ENCODE measurements around the gene MCU. TPM values are rescaled to one million over a fixed set of nuclear protein-coding genes. Genes with fewer than 3 reads are reported as not detected.
"Not testable (repeated sequence)": the region's sequence is repeated elsewhere in the genome, so short reads cannot be mapped to it uniquely, and the experiment has no call there.

MCU gene
- total and polyA plus RNA-seq, 9 donors: 81.9 to 135 (median 113) TPM

- Histone ChIP-seq H3K4me1 (ENCODE audit: control insufficient read depth, insufficient read depth, low read length) (no peaks in the 10 kb centered on the region), H3K9me3 (replicated peaks; ENCODE audit: control insufficient read depth, low read depth, low read length) (no peaks in the 10 kb centered on the region), H3K27me3 (ENCODE audit: control insufficient read depth, insufficient read depth, low read length) (no peaks in the 10 kb centered on the region), H3K27ac (ENCODE audit: low read length) (no peak overlapping the region), H3K4me3 (ENCODE audit: low read length) (no peak overlapping the region), H3K36me3 (ENCODE audit: control insufficient read depth, insufficient read depth, low read length) (no peaks in the 10 kb centered on the region)
- no peak for DNase-seq
- 90% methylated on average over 4 of the region's 5 CpGs for WGBS (ENCODE audit: insufficient coverage)
These were observed 33.1 kb upstream of the MCU start for GRCh38 chr10:72658696-72659400.

- no peaks in the 10 kb centered on the region for H3K4me1 ChIP-seq (ENCODE audit: control insufficient read depth, insufficient read depth, low read length)
- H3K9me3 ChIP-seq (replicated peaks; ENCODE audit: control insufficient read depth, low read depth, low read length): no peaks in the 10 kb centered on the region
- H3K27me3 ChIP-seq (ENCODE audit: control insufficient read depth, insufficient read depth, low read length): no peaks in the 10 kb centered on the region
- WGBS (ENCODE audit: insufficient coverage): 100% methylated on average over 3 of the region's 8 CpGs
- H3K36me3 ChIP-seq (ENCODE audit: control insufficient read depth, insufficient read depth, low read length): no peaks in the 10 kb centered on the region
- DNase-seq: no peak
- H3K4me3 ChIP-seq (ENCODE audit: low read length): no peak overlapping the region
- no peak overlapping the region for H3K27ac ChIP-seq (ENCODE audit: low read length)
These were observed 32.2 kb upstream of the MCU start for GRCh38 chr10:72659694-72660093.

GRCh38 chr10:72660220-72660619 lies 31.7 kb upstream of the MCU start:
- H3K4me3 ChIP-seq (ENCODE audit: low read length): no peak overlapping the region
- H3K36me3 ChIP-seq (ENCODE audit: control insufficient read depth, insufficient read depth, low read length): no peaks in the 10 kb centered on the region
- no peak overlapping the region for H3K27ac ChIP-seq (ENCODE audit: low read length)
- no peaks in the 10 kb centered on the region for H3K4me1 ChIP-seq (ENCODE audit: control insufficient read depth, insufficient read depth, low read length)
- no peaks in the 10 kb centered on the region for H3K27me3 ChIP-seq (ENCODE audit: control insufficient read depth, insufficient read depth, low read length)
- no peaks in the 10 kb centered on the region for H3K9me3 ChIP-seq (replicated peaks; ENCODE audit: control insufficient read depth, low read depth, low read length)
- DNase-seq: no peak

GRCh38 chr10:72661431-72661830 lies 30.5 kb upstream of the MCU start:
- Histone ChIP-seq H3K36me3 (ENCODE audit: control insufficient read depth, insufficient read depth, low read length) (no peaks in the 10 kb centered on the region), H3K27ac (ENCODE audit: low read length) (no peak overlapping the region), H3K4me3 (ENCODE audit: low read length) (no peak overlapping the region), H3K4me1 (ENCODE audit: control insufficient read depth, insufficient read depth, low read length) (no peaks in the 10 kb centered on the region), H3K9me3 (replicated peaks; ENCODE audit: control insufficient read depth, low read depth, low read length) (no peaks in the 10 kb centered on the region), H3K27me3 (ENCODE audit: control insufficient read depth, insufficient read depth, low read length) (no peaks in the 10 kb centered on the region)
- WGBS (ENCODE audit: insufficient coverage): no CpG with 5 or more reads among the region's 1 CpG
- DNase-seq: no peak

GRCh38 chr10:72663971-72664370 lies 28.0 kb upstream of the MCU start:
- H3K9me3 ChIP-seq (replicated peaks; ENCODE audit: control insufficient read depth, low read depth, low read length): no peaks in the 10 kb centered on the region
- no peak for DNase-seq
- H3K4me1 ChIP-seq (ENCODE audit: control insufficient read depth, insufficient read depth, low read length): no peaks in the 10 kb centered on the region
- H3K27ac ChIP-seq (ENCODE audit: low read length): no peak overlapping the region
- no peak overlapping the region for H3K4me3 ChIP-seq (ENCODE audit: low read length)
- no peaks in the 10 kb centered on the region for H3K36me3 ChIP-seq (ENCODE audit: control insufficient read depth, insufficient read depth, low read length)
- no peaks in the 10 kb centered on the region for H3K27me3 ChIP-seq (ENCODE audit: control insufficient read depth, insufficient read depth, low read length)

- Histone ChIP-seq H3K27me3 (ENCODE audit: control insufficient read depth, insufficient read depth, low read length) (no peaks in the 10 kb centered on the region), H3K4me3 (ENCODE audit: low read length) (no peak overlapping the region), H3K4me1 (ENCODE audit: control insufficient read depth, insufficient read depth, low read length) (no peaks in the 10 kb centered on the region), H3K27ac (ENCODE audit: low read length) (no peak overlapping the region), H3K36me3 (ENCODE audit: control insufficient read depth, insufficient read depth, low read length) (no peaks in the 10 kb centered on the region), H3K9me3 (replicated peaks; ENCODE audit: control insufficient read depth, low read depth, low read length) (no peaks in the 10 kb centered on the region)
- no peak for DNase-seq
- no CpG with 5 or more reads among the region's 4 CpGs for WGBS (ENCODE audit: insufficient coverage)
These were observed 26.0 kb upstream of the MCU start for GRCh38 chr10:72665925-72666324.

- Histone ChIP-seq H3K36me3 (ENCODE audit: control insufficient read depth, insufficient read depth, low read length) (no peaks in the 10 kb centered on the region), H3K4me3 (ENCODE audit: low read length) (no peak overlapping the region), H3K27ac (ENCODE audit: low read length) (no peak overlapping the region), H3K4me1 (ENCODE audit: control insufficient read depth, insufficient read depth, low read length) (no peaks in the 10 kb centered on the region), H3K9me3 (replicated peaks; ENCODE audit: control insufficient read depth, low read depth, low read length) (no peaks in the 10 kb centered on the region), H3K27me3 (ENCODE audit: control insufficient read depth, insufficient read depth, low read length) (no peaks in the 10 kb centered on the region)
- no peak for DNase-seq
- no CpG with 5 or more reads among the region's 3 CpGs for whole genome bisulfite sequencing (ENCODE audit: insufficient coverage)
These were observed 24.6 kb upstream of the MCU start for GRCh38 chr10:72667207-72667864.

- DNase-seq: no peak
- no peak overlapping the region for H3K4me3 ChIP-seq (ENCODE audit: low read length)
- peaks cover 4% of the 10 kb centered on the region for H3K4me1 ChIP-seq (ENCODE audit: control insufficient read depth, insufficient read depth, low read length)
- WGBS (ENCODE audit: insufficient coverage): no CpG with 5 or more reads among the region's 1 CpG
- no peaks in the 10 kb centered on the region for H3K36me3 ChIP-seq (ENCODE audit: control insufficient read depth, insufficient read depth, low read length)
- H3K27me3 ChIP-seq (ENCODE audit: control insufficient read depth, insufficient read depth, low read length): no peaks in the 10 kb centered on the region
- H3K27ac ChIP-seq (ENCODE audit: low read length): no peak overlapping the region
- H3K9me3 ChIP-seq (replicated peaks; ENCODE audit: control insufficient read depth, low read depth, low read length): no peaks in the 10 kb centered on the region
These were observed 18.7 kb upstream of the MCU start for GRCh38 chr10:72673280-72673679.

GRCh38 chr10:72674174-72674573 lies 17.8 kb upstream of the MCU start:
- H3K27ac ChIP-seq (ENCODE audit: low read length); H3K4me3 ChIP-seq (ENCODE audit: low read length); H3K36me3 ChIP-seq (ENCODE audit: control insufficient read depth, insufficient read depth, low read length); H3K4me1 ChIP-seq (ENCODE audit: control insufficient read depth, insufficient read depth, low read length); DNase-seq; H3K27me3 ChIP-seq (ENCODE audit: control insufficient read depth, insufficient read depth, low read length); H3K9me3 ChIP-seq (replicated peaks; ENCODE audit: control insufficient read depth, low read depth, low read length): not testable (repeated sequence)
- no CpG with 5 or more reads among the region's 5 CpGs for WGBS (ENCODE audit: insufficient coverage)

- no peak for DNase-seq
- H3K27me3 ChIP-seq (ENCODE audit: control insufficient read depth, insufficient read depth, low read length): no peaks in the 10 kb centered on the region
- H3K36me3 ChIP-seq (ENCODE audit: control insufficient read depth, insufficient read depth, low read length): no peaks in the 10 kb centered on the region
- peaks cover 8% of the 10 kb centered on the region for H3K4me1 ChIP-seq (ENCODE audit: control insufficient read depth, insufficient read depth, low read length)
- H3K4me3 ChIP-seq (ENCODE audit: low read length): no peak overlapping the region
- 100% methylated on average over 1 of the region's 4 CpGs for WGBS (ENCODE audit: insufficient coverage)
- H3K27ac ChIP-seq (ENCODE audit: low read length): no peak overlapping the region
- H3K9me3 ChIP-seq (replicated peaks; ENCODE audit: control insufficient read depth, low read depth, low read length): no peaks in the 10 kb centered on the region
These were observed 12.1 kb upstream of the MCU start for GRCh38 chr10:72679838-72680241.

GRCh38 chr10:72682638-72683037 lies 9.3 kb upstream of the MCU start:
- Histone ChIP-seq H3K9me3 (replicated peaks; ENCODE audit: control insufficient read depth, low read depth, low read length) (no peaks in the 10 kb centered on the region), H3K36me3 (ENCODE audit: control insufficient read depth, insufficient read depth, low read length) (no peaks in the 10 kb centered on the region), H3K27ac (ENCODE audit: low read length) (no peak overlapping the region), H3K27me3 (ENCODE audit: control insufficient read depth, insufficient read depth, low read length) (no peaks in the 10 kb centered on the region), H3K4me3 (ENCODE audit: low read length) (no peak overlapping the region), H3K4me1 (ENCODE audit: control insufficient read depth, insufficient read depth, low read length) (peaks cover 20% of the 10 kb centered on the region)
- 86% methylated on average over 2 of the region's 6 CpGs for WGBS (ENCODE audit: insufficient coverage)
- DNase-seq: no peak
